ENCODE results near the gene CAMTA1.

DNA sequence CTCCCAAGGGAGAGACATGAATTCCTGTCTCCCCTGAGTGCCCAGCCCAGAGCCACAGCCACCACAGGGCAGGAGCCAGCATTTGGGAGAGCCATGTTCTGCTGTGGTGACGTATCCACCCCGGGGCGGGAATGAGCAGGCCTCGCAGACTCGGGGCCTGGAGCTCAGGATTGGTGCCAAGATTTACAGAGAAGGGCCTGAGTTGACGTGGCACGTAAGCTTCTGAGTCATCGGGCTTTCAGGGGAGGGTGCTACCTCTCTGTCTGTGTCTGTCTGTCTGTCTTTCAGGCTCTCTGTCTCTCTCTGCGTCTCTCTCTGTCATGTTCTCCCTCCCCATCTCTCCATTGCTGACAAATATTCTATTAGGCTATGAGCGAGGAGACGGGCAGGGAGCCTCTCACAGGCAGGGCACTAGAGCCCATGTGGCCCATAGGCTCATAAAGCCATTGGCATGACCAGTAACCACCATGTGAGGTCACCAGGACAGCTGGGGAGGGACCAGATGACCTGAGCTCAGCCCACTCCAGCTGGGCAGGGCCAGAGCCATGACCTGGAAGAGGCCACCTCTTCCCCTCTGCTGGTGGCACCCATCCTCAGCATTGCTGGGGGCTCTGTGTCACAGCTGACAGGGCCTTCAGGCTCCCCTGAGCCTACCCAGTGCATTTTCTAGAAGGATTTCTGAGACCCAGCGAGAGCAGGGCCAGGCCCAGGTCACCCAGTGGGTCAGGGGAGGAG lies 685.8 kb downstream of the CAMTA1 start:
- TF ChIP-seq POLR2AphosphoS5 (IDR thresholded peaks at IDR 0.05; ENCODE audit: insufficient read depth in 1 of 2, low read depth in 1 of 2) (peak; percentile 26 to 37), POLR2A (IDR thresholded peaks at IDR 0.05) (no peak)
- TF ChIP-seq, protein P1, sequence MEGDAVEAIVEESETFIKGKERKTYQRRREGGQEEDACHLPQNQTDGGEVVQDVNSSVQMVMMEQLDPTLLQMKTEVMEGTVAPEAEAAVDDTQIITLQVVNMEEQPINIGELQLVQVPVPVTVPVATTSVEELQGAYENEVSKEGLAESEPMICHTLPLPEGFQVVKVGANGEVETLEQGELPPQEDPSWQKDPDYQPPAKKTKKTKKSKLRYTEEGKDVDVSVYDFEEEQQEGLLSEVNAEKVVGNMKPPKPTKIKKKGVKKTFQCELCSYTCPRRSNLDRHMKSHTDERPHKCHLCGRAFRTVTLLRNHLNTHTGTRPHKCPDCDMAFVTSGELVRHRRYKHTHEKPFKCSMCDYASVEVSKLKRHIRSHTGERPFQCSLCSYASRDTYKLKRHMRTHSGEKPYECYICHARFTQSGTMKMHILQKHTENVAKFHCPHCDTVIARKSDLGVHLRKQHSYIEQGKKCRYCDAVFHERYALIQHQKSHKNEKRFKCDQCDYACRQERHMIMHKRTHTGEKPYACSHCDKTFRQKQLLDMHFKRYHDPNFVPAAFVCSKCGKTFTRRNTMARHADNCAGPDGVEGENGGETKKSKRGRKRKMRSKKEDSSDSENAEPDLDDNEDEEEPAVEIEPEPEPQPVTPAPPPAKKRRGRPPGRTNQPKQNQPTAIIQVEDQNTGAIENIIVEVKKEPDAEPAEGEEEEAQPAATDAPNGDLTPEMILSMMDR (IDR thresholded peaks at IDR 0.05) = no peak
